Measurements from ENCODE around the gene RHOBTB3. TPM values are rescaled to one million over a fixed set of nuclear protein-coding genes. Genes with fewer than 3 reads are reported as not detected.
A peak's percentile ranks its signal among the peaks of the same experiment; 100 is the strongest.

RHOBTB3 gene
- total RNA-seq, 1 donor from 2014 or later, result 73.8 TPM

- Mint-ChIP-seq H3K4me1 (ENCODE audit: low read depth, unreplicated experiment) (peaks cover 31% of the 10 kb centered on the region), H3K27ac (ENCODE audit: unreplicated experiment) (peak overlapping the region; percentile 31), H3K36me3 (ENCODE audit: low read depth, unreplicated experiment) (peaks cover 15% of the 10 kb centered on the region), H3K4me3 (ENCODE audit: unreplicated experiment) (peak overlapping the region; percentile 63), H3K9me3 (ENCODE audit: unreplicated experiment) (peaks cover 1% of the 10 kb centered on the region), H3K27me3 (ENCODE audit: low read depth, unreplicated experiment) (no peaks in the 10 kb centered on the region)
- H3K79me2 ChIP-seq (ENCODE audit: insufficient read depth, low read length), result peaks cover 78% of the 10 kb centered on the region
- TF ChIP-seq CTCF (IDR thresholded peaks at IDR 0.05; ENCODE audit: insufficient read depth, low read depth, low read length), result no peak
- peak overlapping the region; percentile 90 for H3K4me2 ChIP-seq (ENCODE audit: low read length)
- H3K9ac ChIP-seq (ENCODE audit: low read length), result peak overlapping the region; percentile 51
- FAIRE-seq (no peak), DNase-seq (ENCODE audit: low read depth) (no peak)
- H4K20me1 ChIP-seq (ENCODE audit: insufficient read depth, low read length), result peaks cover 21% of the 10 kb centered on the region
- no peak overlapping the region for H2AFZ ChIP-seq (ENCODE audit: low read depth, low read length)
- H3K4me1 ChIP-seq (ENCODE audit: insufficient read depth, low read length), result peaks cover 14% of the 10 kb centered on the region
- H3K27me3 ChIP-seq (ENCODE audit: insufficient read depth, low read length), result no peaks in the 10 kb centered on the region
- no peaks in the 10 kb centered on the region for H3K9me3 ChIP-seq (ENCODE audit: insufficient read depth, low read depth, low read length)
- H3K27ac ChIP-seq (ENCODE audit: low read depth, low read length), result no peak overlapping the region
- H3K4me3 ChIP-seq (ENCODE audit: insufficient read depth, low read depth, low read length), result peak overlapping the region; percentile 94
- H3K36me3 ChIP-seq (ENCODE audit: insufficient read depth, low read length), result peaks cover 21% of the 10 kb centered on the region
Observed at GRCh38 chr5:95734187-95734586, 3.1 kb downstream of the RHOBTB3 start.

- Mint-ChIP-seq H3K9me3 (ENCODE audit: unreplicated experiment) (peaks cover 1% of the 10 kb centered on the region), H3K27ac (ENCODE audit: unreplicated experiment) (no peak overlapping the region), H3K4me1 (ENCODE audit: low read depth, unreplicated experiment) (peaks cover 26% of the 10 kb centered on the region), H3K4me3 (ENCODE audit: unreplicated experiment) (peak overlapping the region; percentile 40), H3K36me3 (ENCODE audit: low read depth, unreplicated experiment) (peaks cover 21% of the 10 kb centered on the region), H3K27me3 (ENCODE audit: low read depth, unreplicated experiment) (no peaks in the 10 kb centered on the region)
- DNase-seq (ENCODE audit: low read depth) (peak; percentile 90), FAIRE-seq (no peak)
- Histone ChIP-seq H3K36me3 (ENCODE audit: insufficient read depth, low read length) (peaks cover 22% of the 10 kb centered on the region), H2AFZ (ENCODE audit: low read depth, low read length) (no peak overlapping the region), H3K9me3 (ENCODE audit: insufficient read depth, low read depth, low read length) (no peaks in the 10 kb centered on the region), H3K27ac (ENCODE audit: low read depth, low read length) (peak overlapping the region; percentile 4), H3K79me2 (ENCODE audit: insufficient read depth, low read length) (peaks cover 85% of the 10 kb centered on the region), H3K4me1 (ENCODE audit: insufficient read depth, low read length) (peaks cover 11% of the 10 kb centered on the region), H3K4me2 (ENCODE audit: low read length) (peak overlapping the region; percentile 90), H3K4me3 (ENCODE audit: insufficient read depth, low read depth, low read length) (peak overlapping the region; percentile 14), H3K9ac (ENCODE audit: low read length) (peak overlapping the region; percentile 51), H3K27me3 (ENCODE audit: insufficient read depth, low read length) (no peaks in the 10 kb centered on the region), H4K20me1 (ENCODE audit: insufficient read depth, low read length) (peaks cover 21% of the 10 kb centered on the region)
- TF ChIP-seq EZH2 (IDR thresholded peaks at IDR 0.05; ENCODE audit: insufficient read depth, low read length), result no peak
- no peak for TF ChIP-seq CTCF (IDR thresholded peaks at IDR 0.05; ENCODE audit: insufficient read depth, low read depth, low read length)
Observed at GRCh38 chr5:95734906-95735305, 3.8 kb downstream of the RHOBTB3 start.

GRCh38 chr5:95735406-95735805 is 4.3 kb downstream of the RHOBTB3 start:
- Histone ChIP-seq H3K4me2 (ENCODE audit: low read length) (peak overlapping the region; percentile 90), H4K20me1 (ENCODE audit: insufficient read depth, low read length) (peaks cover 21% of the 10 kb centered on the region), H3K27ac (ENCODE audit: low read depth, low read length) (no peak overlapping the region), H3K27me3 (ENCODE audit: insufficient read depth, low read length) (no peaks in the 10 kb centered on the region), H3K79me2 (ENCODE audit: insufficient read depth, low read length) (peaks cover 87% of the 10 kb centered on the region), H3K9ac (ENCODE audit: low read length) (peak overlapping the region; percentile 51), H3K36me3 (ENCODE audit: insufficient read depth, low read length) (peaks cover 22% of the 10 kb centered on the region), H3K4me1 (ENCODE audit: insufficient read depth, low read length) (peaks cover 6% of the 10 kb centered on the region), H2AFZ (ENCODE audit: low read depth, low read length) (no peak overlapping the region), H3K4me3 (ENCODE audit: insufficient read depth, low read depth, low read length) (no peak overlapping the region), H3K9me3 (ENCODE audit: insufficient read depth, low read depth, low read length) (no peaks in the 10 kb centered on the region)
- DNase-seq (ENCODE audit: low read depth) (peak; percentile 44), FAIRE-seq (no peak)
- H3K27me3 Mint-ChIP-seq (ENCODE audit: low read depth, unreplicated experiment), result no peaks in the 10 kb centered on the region
- H3K27ac Mint-ChIP-seq (ENCODE audit: unreplicated experiment), result no peak overlapping the region
- no peak overlapping the region for H3K4me3 Mint-ChIP-seq (ENCODE audit: unreplicated experiment)
- no peak for TF ChIP-seq EZH2 (IDR thresholded peaks at IDR 0.05; ENCODE audit: insufficient read depth, low read length)
- TF ChIP-seq CTCF (IDR thresholded peaks at IDR 0.05; ENCODE audit: insufficient read depth, low read depth, low read length), result no peak
- H3K4me1 Mint-ChIP-seq (ENCODE audit: low read depth, unreplicated experiment), result peaks cover 21% of the 10 kb centered on the region
- H3K36me3 Mint-ChIP-seq (ENCODE audit: low read depth, unreplicated experiment), result peaks cover 25% of the 10 kb centered on the region
- H3K9me3 Mint-ChIP-seq (ENCODE audit: unreplicated experiment), result peaks cover 1% of the 10 kb centered on the region

All from astrocyte (in vitro differentiated cells and primary cell).